NCI-H1092 treated with DMSO at 0.1 percent for 48 hours (cell line): Measurements from ENCODE around the gene RAI1.

ENCODE experiments used
- DNase-seq: peaks from one replicate; lab custom pipeline; 2025; lab: John Stamatoyannopoulos, UW

RAI1 gene

DNA sequence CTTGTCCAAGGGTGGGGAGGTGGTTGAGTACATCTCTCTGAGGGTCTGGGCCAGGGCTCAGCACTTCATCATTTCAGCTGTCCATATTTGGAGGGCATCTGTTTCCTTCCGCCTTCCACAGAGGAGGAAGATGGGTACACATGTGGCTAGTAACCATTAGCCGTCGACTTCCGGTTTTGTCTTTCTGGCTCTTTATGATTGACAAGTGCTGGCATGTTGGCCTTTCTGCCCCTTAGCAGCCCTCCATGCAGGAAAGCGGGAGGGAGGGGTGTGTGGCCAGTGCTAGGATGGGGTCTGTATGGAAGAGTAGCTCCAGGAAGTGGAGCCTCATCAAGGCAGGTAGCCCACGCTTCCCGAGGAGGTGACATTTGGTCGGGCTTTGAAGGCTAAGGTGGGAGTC is 69.6 kb downstream of the RAI1 start:
- no peak for DNase-seq

DNA sequence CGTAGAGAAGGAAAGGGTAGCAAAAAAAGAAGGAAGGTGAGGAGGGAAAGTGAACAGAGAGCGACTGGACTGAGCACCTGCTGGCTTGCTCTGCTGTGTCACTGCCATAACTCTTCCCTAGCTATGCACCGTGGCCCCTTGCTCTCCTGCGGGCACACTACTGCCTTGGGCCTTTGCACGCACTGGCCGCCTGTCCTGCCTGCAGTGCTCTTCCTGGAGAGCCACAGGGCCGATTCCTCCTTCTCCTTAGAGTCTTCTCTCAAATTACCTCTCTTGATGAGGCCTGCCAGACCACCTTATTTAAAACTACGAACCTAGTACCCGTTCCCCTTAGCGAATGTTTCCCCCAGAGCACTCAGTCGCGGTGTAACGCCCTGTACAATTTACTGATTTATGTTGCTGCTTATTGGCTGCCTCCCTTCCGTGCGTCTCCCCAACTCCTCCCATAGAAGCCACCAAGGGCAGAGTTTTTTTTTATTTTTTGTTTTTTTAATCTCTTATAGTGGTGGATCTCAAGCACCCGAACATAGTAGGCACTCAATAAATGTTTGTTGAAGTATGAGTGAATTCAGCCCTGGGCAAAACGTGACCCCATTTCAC is 70.3 kb downstream of the RAI1 start:
- no peak for DNase-seq

DNA sequence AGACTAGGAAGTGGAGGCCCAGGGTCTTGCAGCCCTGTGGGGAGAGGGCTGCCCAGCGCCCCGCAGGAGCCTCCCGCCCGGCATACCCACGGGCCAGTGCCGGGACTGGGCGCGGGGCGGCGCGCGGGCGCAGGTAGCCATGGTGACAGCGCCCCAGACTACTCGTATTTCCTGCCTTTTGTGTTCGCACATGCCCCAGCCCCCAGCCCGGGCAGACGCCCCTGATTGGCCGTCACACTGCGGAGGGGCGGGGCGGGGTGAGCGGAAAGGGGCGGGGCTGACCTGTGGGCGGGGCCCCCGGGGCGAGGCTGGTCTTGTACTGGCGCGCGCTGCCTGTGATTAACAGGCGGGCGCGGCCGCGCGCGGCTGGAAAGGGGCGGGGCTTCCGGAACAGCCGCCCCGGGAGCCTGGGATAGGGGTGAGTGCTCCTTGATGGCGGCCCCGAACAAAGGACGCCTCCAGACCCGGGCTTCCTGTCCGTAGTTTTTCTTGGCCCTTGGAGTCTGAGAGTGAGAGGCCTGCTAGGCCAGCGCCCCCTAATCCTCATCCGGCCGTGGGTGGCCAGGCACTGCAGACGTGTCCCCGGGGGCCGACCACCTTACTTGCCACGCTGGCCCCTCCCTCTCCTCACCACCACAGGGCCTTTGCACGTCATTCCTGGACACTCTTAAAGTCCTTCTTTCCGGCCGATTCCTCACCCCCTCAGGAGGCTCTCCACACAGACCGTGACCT is 71.0 kb downstream of the RAI1 start:
- DNase-seq = peak; percentile 58

DNA sequence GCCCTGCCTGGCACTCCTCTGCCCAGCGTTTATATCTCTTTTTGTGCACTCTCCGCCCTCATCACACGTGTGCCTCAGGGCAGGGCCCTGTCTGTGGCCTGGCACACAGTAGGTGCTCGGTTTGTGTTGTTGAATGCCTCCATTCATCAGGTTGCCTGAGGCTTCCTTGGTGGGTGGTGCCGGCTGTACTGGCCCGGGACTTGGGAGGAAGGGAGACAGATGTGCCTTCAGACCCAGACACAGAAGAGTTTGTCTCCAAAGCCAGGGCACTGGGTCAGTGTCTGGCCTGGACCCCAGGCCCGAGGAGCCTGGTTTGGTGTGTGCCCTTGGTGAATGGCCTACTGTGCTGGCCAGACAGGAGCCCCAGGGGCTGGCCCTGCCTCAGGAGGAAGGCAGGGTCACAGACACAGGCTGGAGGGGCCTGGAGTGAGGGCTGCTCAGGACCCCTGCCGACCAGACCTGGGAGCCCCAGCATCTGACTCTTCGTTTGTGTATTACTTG is 71.6 kb downstream of the RAI1 start:
- DNase-seq = no peak

DNA sequence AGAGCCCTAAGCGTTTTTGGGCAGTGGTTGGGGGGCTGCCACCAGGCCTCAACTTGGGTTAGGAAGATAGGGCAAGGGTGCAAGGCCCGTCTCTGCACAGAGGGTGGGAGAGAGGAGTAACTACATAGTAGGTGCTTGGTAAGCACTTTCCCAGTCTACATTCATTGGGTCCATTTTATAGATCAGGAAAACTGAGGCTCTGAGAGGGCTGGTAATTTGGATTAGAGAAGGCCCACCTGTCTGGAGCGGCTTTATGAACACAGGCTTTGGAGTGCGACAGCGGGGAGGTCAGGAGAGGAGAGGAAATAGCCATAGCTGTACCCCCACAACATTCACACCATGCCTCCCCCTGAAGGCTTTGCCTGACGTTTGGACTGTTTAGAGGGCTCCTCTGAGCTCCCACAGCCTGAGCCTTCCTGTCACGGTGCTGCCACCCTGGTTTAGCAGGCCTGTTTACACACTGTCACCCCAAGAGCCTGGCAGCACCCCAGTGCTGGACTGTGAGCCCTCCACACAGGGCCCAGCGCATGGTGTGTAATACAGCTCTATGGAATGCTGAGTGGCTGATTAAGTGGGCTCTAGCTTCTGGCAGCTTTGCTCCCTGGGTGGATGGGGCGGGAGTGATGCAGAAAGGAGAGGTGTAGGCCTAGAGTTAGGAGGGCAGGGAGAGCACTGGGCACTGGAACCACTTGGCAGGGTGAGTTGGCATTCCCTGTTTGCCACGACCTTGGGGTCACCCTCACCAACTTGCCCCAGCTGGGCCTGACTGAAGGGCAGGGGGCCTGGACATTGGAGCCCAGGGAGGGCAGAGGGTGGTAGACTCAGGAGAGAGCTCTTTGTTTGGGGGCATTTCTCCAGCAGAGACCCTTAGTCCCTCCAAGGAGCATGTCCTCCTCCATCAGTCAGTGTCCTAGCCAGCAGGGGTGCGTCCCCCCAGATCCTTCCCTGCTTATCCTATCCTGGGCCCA is 73.7 kb downstream of the RAI1 start:
- DNase-seq = no peak

DNA sequence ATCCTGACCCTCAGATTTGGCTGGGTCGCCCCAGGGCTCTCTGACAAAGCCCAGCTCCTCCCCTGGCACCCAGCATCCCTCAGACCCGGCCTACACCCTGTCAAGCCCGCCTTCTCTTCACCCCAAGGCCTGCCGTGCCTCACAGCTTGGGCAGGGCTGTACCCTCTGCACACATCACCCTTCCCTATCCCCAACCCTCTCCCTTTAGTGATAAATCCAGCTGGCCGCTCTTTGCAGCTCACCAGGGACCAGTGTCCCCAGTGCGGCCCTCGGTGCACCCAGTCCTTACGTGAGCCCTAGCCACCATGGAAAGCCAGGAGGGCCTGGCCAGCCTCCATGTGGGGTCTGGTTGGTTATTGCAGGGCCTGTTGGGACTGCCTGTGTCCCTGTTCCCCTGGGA is 74.5 kb downstream of the RAI1 start:
- no peak for DNase-seq

DNA sequence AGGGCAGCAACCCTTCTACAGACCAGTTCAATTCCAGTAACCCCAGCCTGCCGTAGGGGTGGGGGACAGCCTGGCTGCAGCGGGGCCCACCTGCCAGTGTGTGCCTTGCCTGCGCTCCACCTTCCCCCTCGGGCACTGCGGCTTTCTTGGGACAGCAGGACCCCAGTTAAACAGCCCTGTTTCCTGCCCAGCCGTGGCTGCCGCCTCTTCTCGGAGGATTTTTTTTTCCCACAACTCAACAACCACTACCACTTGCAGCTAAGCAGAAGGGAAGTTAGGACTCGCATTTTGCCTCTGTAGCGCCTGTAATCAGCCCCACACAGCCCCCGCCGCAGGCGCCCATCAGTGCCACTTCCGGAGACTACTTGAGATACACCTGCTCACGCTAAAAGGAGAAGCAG is 76.1 kb downstream of the RAI1 start:
- peak; percentile 53 for DNase-seq

DNA sequence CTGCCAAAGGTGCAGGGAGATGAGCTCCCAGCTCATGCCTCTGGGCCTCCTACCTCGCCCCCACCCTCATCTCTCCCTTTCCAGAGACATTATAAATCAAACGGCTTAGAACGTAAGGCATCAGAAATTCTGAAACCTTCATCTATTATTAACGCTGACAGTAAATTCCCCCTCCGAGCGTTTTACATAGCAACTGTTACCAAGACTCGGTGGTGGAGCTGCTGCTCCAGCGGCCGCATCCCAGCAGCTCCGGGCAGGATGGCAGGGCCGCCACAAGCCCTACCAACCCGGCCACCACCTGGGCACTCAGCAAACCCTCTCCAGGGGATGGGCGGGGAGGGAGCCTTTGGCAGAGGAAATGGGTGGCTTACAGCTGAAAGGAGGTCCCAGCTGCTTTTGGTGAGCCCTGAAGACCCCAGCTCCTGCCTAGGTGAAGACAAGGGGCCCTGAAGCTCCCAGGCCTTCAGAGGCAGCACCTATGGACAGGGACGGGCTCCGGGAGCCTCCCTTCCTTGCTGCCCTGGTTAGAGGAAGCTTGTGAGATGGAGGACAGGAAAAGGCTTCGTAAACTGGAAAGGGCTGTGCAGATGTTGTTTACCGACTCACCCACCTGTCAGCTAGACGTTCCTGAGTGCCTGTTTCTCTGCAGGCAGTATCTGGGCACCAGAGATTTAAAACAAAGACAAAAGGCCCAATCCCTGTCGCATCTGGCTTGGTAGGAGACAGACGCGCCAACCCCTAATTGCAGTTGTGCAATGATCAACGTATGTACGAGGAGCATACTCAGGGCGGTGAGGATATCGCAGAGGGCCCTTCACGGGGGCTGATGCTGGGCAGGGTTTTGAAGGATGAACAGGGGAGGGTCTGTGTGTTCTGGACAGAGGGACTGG is 76.9 kb downstream of the RAI1 start:
- DNase-seq = peak; percentile 58

DNA sequence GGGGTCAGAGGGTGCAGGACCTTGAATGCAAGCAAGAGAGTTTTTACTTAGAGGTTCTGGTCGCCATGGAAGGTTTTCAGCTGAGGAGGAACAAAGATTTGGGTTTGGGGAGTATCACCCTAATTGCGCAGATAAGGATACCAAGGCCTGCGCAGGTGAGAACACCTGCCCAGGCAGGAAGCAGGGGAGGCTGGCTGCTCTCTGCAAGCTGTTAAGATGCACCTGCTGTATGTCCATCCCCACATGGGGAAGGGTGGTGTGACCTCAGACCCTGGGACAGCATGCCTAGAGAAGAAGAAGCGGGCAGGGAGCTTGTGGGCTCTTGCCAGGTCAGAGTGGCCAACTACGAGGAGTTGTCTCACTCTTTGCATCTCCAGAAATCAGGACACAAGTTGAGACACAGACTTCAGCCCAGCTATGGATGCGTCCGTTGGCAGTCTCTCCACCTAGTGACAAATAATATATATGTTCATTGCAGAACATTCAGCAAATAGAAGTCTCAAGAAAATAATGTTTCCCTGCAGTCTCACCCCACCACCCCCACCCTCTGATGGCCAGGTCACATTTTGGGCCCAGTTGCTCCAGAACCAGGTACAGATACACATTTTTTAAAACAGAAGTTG is 77.8 kb downstream of the RAI1 start:
- DNase-seq = no peak

DNA sequence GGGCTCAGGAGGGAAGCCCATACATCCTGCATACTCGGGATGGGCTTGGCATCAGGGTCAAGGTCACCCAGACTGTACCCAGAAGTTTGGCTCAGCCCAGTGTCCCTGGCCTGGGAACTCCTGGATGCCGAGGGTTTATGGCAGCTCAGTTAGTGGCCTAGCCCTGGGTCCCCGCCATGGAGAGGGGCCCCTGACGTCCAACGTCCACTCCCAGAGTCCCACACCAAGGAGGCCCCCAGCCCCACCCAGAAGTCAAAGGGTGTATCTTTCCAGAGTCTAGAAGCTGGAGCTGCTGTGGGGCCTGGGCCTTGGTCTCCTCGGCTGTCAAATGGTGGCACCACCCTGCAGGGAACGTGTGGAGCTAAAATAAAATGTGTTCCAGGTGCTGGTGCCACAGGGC is 79.1 kb downstream of the RAI1 start:
- DNase-seq = no peak

DNA sequence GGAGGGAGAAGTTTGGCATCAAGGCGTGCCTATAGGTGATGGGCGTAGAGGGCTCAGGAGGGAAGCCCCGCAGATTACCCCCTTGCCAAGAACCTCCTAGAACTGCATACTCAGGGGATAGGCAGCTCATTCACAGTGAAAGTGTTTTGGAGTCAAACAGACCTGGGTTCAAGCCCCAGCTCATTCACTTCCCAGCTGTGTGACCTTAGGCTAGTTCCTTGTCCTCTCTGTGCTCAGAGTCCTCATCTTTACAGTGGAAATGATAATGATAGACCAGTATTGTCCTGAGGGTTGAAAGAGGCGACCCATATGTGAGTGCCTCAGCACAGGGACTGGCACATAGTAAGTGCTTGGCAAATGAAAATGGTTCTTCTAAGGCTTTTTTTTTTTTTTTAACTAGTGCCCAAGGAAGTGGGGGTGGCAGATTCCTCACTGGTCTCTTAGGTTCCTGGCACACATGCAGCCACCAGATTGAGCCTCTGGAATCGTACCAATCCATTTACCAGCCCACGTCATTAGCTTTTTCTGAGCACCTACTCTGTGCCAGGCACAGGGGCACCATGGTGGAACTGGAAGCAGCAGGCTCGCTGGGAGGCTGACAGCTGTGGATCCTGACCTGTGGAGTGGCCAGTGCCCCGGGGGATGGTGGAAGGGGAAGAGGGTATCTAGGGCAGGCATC is 79.8 kb downstream of the RAI1 start:
- DNase-seq = no peak

DNA sequence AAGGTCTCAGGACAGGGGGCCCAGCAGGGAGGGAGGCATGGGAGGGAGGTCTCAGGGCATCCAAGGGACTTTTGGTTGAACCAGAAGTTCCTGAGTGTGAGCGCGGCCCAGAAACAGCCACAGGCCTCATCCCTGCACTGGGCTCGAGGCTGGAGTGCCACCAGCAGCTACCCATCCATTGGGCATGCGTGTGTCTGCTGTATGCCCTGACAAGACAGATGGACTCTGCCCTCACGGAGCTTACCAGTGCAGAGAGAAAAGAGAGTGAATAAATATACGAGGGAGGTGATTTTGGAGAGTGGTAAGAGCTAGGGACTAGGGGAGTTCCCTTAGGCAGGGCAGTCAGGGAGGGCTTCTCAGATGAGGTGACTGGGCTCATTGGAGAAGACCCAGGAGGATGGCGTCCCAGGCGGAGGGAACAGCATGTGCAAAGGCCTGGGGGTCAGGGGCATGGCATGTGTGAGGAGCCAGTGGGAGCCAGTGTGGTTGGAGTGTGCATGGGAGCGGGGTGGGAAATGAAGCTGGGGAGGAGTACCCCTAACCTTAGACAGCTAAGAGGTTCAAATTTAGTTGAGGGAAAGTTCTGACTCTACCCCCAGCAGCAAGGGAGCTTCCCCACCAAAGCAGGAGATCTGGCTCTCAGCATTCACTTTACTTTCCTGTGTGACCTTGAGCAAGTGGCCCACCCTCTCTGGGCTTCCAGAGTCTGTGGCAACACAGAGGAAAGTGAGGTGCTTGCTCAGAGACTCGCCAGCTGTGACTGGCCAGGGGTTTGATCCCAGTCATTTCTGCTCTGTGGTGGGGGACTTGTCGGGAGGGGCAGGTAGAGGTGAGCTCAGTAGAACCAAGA is 80.9 kb downstream of the RAI1 start:
- no peak for DNase-seq

DNA sequence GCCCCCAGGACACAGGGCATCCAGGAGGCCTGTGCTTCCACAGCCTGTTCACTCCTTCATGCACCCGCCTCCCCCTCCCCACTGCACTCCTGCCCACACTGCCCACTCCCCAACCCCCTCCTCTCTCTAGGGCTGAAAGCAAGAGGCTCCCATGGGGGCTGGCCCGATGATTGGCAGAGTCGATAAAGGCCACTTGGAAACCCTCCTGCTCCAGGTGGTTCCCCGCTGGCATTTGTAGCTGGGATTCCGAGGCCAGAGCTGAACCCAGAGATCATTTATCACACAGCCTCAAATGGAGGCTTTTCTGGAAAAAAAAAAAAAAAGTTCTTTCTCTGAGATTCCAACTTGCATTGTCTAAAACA is 81.5 kb downstream of the RAI1 start:
- DNase-seq = no peak

DNA sequence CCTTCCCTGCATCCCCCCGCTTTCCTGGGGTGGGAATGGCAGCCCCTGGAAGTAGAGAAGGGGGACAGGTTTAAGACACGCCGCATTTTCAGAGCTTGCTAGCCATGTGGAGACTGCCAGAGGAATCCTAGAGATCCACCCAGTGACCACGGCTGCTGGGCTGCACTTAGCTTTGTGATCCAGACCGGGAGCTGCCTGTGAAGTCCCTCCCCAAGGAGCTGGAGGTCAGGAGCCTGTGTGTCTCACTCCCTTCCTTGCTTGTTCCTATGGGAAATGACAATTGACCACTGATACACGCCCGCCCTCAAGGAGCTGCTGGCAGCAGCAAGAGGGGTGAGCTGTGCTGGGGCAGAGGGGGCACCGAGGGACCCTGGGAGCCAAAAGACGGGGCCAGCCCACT is 81.9 kb downstream of the RAI1 start:
- no peak for DNase-seq

DNA sequence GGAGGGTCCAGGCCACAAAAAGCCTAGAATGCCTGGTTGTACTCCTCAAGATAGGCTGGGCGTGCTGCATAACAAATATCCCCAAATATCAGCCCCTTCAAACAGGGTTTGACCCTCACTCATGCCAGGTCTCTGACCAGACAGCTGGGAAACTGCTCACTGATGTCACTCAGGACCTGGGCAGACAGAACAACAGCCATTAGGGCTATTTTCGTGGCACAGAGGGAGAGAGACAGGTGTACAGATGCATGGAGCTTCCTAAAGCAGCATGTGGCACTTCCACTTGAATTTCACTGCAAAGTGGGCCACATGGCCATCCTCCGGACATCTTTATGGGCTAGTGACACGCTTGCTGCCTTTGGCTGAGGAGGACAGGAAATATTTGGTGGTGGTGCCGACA is 82.5 kb downstream of the RAI1 start:
- DNase-seq = no peak

DNA sequence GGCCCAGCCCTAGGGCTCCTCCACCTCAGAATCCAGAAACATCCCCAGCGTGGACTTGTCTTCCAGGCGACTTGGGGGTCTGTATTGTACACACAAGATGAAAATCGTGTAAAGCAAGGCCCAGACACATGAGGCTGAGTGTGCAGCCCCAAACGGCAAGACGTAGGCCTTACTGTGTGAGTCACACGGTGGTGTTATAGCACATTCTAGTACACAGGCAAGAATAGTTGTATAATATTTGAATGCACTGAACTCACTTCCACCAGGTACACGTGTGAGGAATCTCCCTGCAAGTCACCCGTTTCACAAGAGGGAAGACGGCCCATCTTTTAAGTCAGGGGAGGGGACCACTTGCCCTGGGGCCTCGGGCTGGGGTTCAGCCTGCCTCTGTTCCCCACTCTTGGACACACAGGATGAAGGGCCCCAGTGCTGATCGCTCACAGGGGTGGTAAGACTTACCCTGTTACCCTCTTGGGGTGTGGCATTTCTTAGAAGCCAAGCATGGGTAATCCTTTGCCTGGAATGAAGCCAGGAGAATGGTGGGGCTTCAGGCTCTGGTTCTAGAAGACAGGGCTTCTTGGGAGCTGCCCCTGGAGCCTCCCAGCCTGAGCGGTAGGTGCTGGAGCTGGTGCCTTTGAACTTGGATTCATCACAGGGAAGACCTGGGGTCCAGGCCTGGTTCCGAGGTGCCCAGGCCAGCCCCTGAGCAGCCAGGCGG is 84.3 kb downstream of the RAI1 start:
- DNase-seq = no peak

DNA sequence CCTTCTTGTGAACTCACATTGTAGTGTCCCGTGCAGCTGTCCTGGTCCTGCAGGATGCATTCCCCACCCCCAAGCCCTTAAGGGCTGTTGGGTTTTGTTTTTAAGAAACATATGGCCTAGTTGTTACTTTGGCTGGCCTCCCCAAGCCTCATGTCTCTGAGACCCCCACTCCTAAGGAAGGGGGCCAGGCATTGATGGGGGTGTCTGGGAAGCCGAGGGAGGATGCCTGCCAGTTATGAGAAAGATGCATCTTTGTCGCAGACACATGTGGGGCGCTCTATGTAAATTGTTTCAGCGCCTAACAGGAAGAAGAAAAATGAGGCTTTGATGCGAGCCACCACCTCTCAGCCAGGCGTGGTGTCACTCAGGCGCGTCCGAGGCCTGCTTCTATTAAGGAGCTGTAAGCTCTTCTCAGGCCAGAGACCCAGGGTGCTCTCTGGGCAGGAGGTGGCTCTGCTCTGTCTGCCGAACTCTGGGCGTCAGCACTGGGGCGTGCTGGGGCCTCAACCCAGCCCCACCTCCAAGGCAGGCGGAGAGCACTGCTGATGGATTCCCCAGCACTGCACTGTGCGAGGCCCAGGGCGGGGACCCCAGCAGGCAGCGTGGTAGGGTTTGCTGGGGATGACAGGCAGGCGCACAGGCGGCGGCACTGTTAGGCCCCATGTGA is 85.0 kb downstream of the RAI1 start:
- no peak for DNase-seq

DNA sequence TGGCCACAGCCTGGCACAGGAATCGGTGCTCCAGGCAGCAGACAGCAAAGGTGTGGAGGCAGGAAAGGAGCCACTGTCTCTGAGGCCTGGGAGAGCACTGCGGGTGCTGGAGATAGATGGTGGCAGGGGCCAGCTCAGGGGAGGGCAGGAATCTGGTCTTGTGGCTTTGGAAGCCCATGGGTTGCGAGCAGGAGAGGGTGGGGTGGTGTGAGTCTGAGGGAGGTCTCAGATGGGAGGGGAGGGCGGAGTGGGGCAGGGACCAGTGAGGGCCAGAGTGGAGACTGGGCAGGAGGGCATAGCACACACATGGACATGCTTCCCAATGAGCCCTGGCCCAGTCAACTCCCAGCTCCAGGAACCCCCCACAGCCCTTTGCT is 85.5 kb downstream of the RAI1 start:
- no peak for DNase-seq
